ENCODE results near the gene FILIP1L.

FILIP1L gene

GRCh38 chr3:99885851-99886250 lies 228.4 kb downstream of the FILIP1L start:
- no peaks in the 10 kb centered on the region for H3K27me3 ChIP-seq
- H3K9me3 ChIP-seq: no peaks in the 10 kb centered on the region

DNA sequence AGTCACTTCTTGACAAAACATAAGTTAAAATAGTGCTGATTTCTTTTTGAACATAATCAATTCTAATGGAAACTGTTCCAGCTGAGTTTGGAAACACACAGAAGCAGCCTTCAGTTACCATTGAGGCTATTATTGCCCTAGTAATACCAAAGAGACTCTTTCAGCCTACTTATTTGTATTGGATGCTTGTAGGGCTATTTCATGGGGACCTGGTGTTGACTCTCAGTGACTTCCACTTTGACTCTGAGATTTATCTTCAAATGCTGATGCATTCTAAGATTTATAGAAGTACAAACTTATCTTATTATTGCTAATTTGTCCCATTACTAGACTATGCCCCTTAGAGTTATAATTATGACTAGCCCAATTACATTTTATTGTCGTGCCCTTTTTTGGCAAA lies 229.2 kb downstream of the FILIP1L start:
- Histone ChIP-seq H3K36me3 (no peaks in the 10 kb centered on the region), H3K4me1 (ENCODE audit: control insufficient read depth in 1 of 2, insufficient read depth in 1 of 2, low read depth in 1 of 2, low read length in 1 of 2) (no peaks in the 10 kb centered on the region), H3K4me3 (ENCODE audit: low read depth in 1 of 2, low read length in 1 of 2) (no peak overlapping the region), H3K27me3 (no peaks in the 10 kb centered on the region), H3K9me3 (no peaks in the 10 kb centered on the region), H3K27ac (no peak overlapping the region)
- no peak for TF ChIP-seq CTCF (IDR thresholded peaks at IDR 0.05)

More at GRCh38 chr3:99885851-99886250, 228.4 kb downstream of the FILIP1L start:
- H3K4me3 ChIP-seq (ENCODE audit: low read depth in 1 of 2, low read length in 1 of 2): no peak overlapping the region
- no peaks in the 10 kb centered on the region for H3K4me1 ChIP-seq (ENCODE audit: control insufficient read depth in 1 of 2, insufficient read depth in 1 of 2, low read depth in 1 of 2, low read length in 1 of 2)
- no peaks in the 10 kb centered on the region for H3K36me3 ChIP-seq
- no peak overlapping the region for H3K27ac ChIP-seq
- no peak for TF ChIP-seq CTCF (IDR thresholded peaks at IDR 0.05)

DNA sequence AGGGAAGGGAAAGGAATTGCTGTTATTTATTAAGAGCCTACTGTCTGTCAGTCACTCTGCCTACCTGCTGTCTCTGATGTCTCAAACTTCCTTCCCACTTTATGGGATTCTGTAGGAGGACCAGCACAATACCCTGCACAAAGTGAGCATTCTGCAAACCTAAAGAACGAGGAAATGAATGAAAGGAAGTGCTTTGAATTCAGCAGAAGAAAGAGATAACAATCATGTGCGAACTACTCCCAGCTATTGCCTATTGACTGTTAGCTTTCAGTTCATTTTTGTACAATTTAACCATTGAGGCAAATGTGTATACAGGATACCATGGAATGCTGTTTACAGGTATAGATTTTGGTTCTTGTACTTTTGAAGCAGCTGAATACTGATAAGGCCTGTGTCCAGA lies 229.8 kb downstream of the FILIP1L start:
- H3K9me3 ChIP-seq: no peaks in the 10 kb centered on the region
- no peaks in the 10 kb centered on the region for H3K36me3 ChIP-seq
- H3K27ac ChIP-seq: no peak overlapping the region
- H3K4me1 ChIP-seq (ENCODE audit: control insufficient read depth in 1 of 2, insufficient read depth in 1 of 2, low read depth in 1 of 2, low read length in 1 of 2): no peaks in the 10 kb centered on the region
- no peaks in the 10 kb centered on the region for H3K27me3 ChIP-seq
- H3K4me3 ChIP-seq (ENCODE audit: low read depth in 1 of 2, low read length in 1 of 2): no peak overlapping the region
- TF ChIP-seq CTCF (IDR thresholded peaks at IDR 0.05): no peak

- no peaks in the 10 kb centered on the region for H3K36me3 ChIP-seq
- no peak overlapping the region for H3K27ac ChIP-seq
Observed at GRCh38 chr3:99883693-99884092, 230.6 kb downstream of the FILIP1L start.

GRCh38 chr3:99883138-99883461 lies 231.2 kb downstream of the FILIP1L start:
- no peak for TF ChIP-seq CTCF (IDR thresholded peaks at IDR 0.05)
- Histone ChIP-seq H3K4me3 (ENCODE audit: low read depth in 1 of 2, low read length in 1 of 2) (no peak overlapping the region), H3K9me3 (no peaks in the 10 kb centered on the region)

More at GRCh38 chr3:99883693-99884092, 230.6 kb downstream of the FILIP1L start:
- H3K4me3 ChIP-seq (ENCODE audit: low read depth in 1 of 2, low read length in 1 of 2): no peak overlapping the region
- no peak for TF ChIP-seq CTCF (IDR thresholded peaks at IDR 0.05)
- H3K4me1 ChIP-seq (ENCODE audit: control insufficient read depth in 1 of 2, insufficient read depth in 1 of 2, low read depth in 1 of 2, low read length in 1 of 2): no peaks in the 10 kb centered on the region
- H3K27me3 ChIP-seq: no peaks in the 10 kb centered on the region
- no peaks in the 10 kb centered on the region for H3K9me3 ChIP-seq

More at GRCh38 chr3:99883138-99883461, 231.2 kb downstream of the FILIP1L start:
- Histone ChIP-seq H3K4me1 (ENCODE audit: control insufficient read depth in 1 of 2, insufficient read depth in 1 of 2, low read depth in 1 of 2, low read length in 1 of 2) (no peaks in the 10 kb centered on the region), H3K27ac (no peak overlapping the region), H3K36me3 (no peaks in the 10 kb centered on the region), H3K27me3 (peaks cover 1% of the 10 kb centered on the region)

Measured in neutrophil (primary cell).